ENCODE measurements around the gene N4BP2L2.

DNA sequence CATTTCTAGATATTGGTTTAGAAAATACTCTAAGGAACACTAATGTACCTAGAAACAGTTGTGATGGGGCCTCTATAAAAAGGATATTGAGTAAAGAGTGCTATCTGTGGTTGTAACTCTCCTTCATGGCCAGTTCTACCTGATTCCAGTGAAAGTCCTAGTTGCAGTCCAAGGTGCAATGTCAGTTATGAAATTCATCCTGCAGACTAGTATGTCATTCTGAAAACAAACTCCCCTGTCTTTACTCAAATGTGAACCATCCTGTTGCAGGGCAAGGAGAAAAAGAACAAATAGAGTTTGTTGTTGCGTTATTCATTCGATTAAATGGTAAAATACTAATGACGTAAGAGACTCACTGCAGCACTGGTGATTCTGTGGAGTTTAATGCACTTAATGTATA is 92.4 kb downstream of the N4BP2L2 start:
- no peak for TF ChIP-seq POLR2AphosphoS5 (IDR thresholded peaks at IDR 0.05; ENCODE audit: borderline replicate concordance, low read depth, low read length)
- no peak for TF ChIP-seq EZH2 (IDR thresholded peaks at IDR 0.05)
